Measurements from ENCODE around the gene ZBTB21.

Gene ZBTB21

GRCh38 chr21:42009831-42010506, at the start of gene ZBTB21:
ZBTB21 (minus strand) TSS chr21:42010360; CDS start chr21:41994095, 16,265 bp downstream.
- peak; percentile 99 for DNase-seq

- DNase-seq: no peak
Measured at GRCh38 chr21:42059721-42060120, 49.6 kb upstream of the ZBTB21 start.

- no peak for DNase-seq
Measured at GRCh38 chr21:42059141-42059540, 49.0 kb upstream of the ZBTB21 start.

GRCh38 chr21:42058631-42059111, 48.5 kb upstream of the ZBTB21 start:
- no peak for DNase-seq

- no peak for DNase-seq
Measured at GRCh38 chr21:42057851-42058437, 47.8 kb upstream of the ZBTB21 start.

GRCh38 chr21:42056996-42057689, 47.0 kb upstream of the ZBTB21 start:
- DNase-seq: no peak

GRCh38 chr21:42056468-42056867, 46.3 kb upstream of the ZBTB21 start:
- DNase-seq: no peak

GRCh38 chr21:42055425-42055824, 45.3 kb upstream of the ZBTB21 start:
- DNase-seq: no peak

GRCh38 chr21:42051788-42052187, 41.6 kb upstream of the ZBTB21 start:
- no peak for DNase-seq

- DNase-seq: no peak
Measured at GRCh38 chr21:42049578-42050430, 39.6 kb upstream of the ZBTB21 start.

GRCh38 chr21:42048870-42049577, 38.9 kb upstream of the ZBTB21 start:
- DNase-seq: no peak

- DNase-seq: no peak
Measured at GRCh38 chr21:42047821-42048613, 37.9 kb upstream of the ZBTB21 start.

GRCh38 chr21:42044871-42045495, 34.8 kb upstream of the ZBTB21 start:
- no peak for DNase-seq

GRCh38 chr21:42043961-42044360, 33.8 kb upstream of the ZBTB21 start:
- DNase-seq: no peak

GRCh38 chr21:42043201-42043895, 33.2 kb upstream of the ZBTB21 start:
- DNase-seq: no peak

- DNase-seq: no peak
Measured at GRCh38 chr21:42042651-42043050, 32.5 kb upstream of the ZBTB21 start.

GRCh38 chr21:42041711-42042110, 31.6 kb upstream of the ZBTB21 start:
- DNase-seq: no peak

- no peak for DNase-seq
Measured at GRCh38 chr21:42041246-42041645, 31.1 kb upstream of the ZBTB21 start.

GRCh38 chr21:42040411-42041180, 30.4 kb upstream of the ZBTB21 start:
- DNase-seq: no peak

- DNase-seq: no peak
Measured at GRCh38 chr21:42039911-42040351, 29.8 kb upstream of the ZBTB21 start.

Data from stimulated activated CD4-positive, alpha-beta T cell treated with anti-CD3 and anti-CD28 coated beads, Interleukin-15, amount 100 ng/mL, for 24 hours (primary cell).